ENCODE results near the gene PLCH1. TPM values are rescaled to one million over a fixed set of nuclear protein-coding genes. Genes with fewer than 3 reads are reported as not detected.
A peak's percentile ranks its signal among the peaks of the same experiment; 100 is the strongest.

PLCH1 gene
- total and polyA plus RNA-seq, 9 of the 15 experiments (the other 6 are each of a cell fraction or from before 2014, with no cell fraction given), result 0.17 to 0.62 (median 0.40) TPM

- TF ChIP-seq, protein P1, sequence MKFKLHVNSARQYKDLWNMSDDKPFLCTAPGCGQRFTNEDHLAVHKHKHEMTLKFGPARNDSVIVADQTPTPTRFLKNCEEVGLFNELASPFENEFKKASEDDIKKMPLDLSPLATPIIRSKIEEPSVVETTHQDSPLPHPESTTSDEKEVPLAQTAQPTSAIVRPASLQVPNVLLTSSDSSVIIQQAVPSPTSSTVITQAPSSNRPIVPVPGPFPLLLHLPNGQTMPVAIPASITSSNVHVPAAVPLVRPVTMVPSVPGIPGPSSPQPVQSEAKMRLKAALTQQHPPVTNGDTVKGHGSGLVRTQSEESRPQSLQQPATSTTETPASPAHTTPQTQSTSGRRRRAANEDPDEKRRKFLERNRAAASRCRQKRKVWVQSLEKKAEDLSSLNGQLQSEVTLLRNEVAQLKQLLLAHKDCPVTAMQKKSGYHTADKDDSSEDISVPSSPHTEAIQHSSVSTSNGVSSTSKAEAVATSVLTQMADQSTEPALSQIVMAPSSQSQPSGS (CRISPR knock-in tag; IDR thresholded peaks at IDR 0.05), result no peak
- TF ChIP-seq NFE2 (IDR thresholded peaks at IDR 0.05; ENCODE audit: low read depth) (peak; percentile 90), BACH1 (tag; IDR thresholded peaks at IDR 0.05) (peak; percentile 69; the same call in 1 of the 2 replicates), YBX1 (IDR thresholded peaks at IDR 0.05) (no peak), MAFK (IDR thresholded peaks at IDR 0.05; ENCODE audit: low read length) (peak; percentile 79), NFE2L1 (tag; IDR thresholded peaks at IDR 0.05; ENCODE audit: borderline replicate concordance, low read depth) (peak; percentile 79), CBFA2T2 (conservative IDR thresholded peaks at IDR 0.05) (no peak), DACH1 (IDR thresholded peaks at IDR 0.05; ENCODE audit: partially characterized antibody) (peak; percentile 8), TRIM24 (IDR thresholded peaks at IDR 0.05) (peak in 1 of 2 experiments; percentile 21; a peak in 1 of 4 replicates), ZNF431 (CRISPR knock-in tag; IDR thresholded peaks at IDR 0.05) (no peak), GTF2A2 (tag; IDR thresholded peaks at IDR 0.05) (no peak), MAFG (tag; conservative IDR thresholded peaks at IDR 0.05) (peak; percentile 94), ARID1B (IDR thresholded peaks at IDR 0.05) (peak; percentile 15; the same call in 1 of the 2 replicates), MTF1 (CRISPR knock-in tag; IDR thresholded peaks at IDR 0.05; ENCODE audit: borderline replicate concordance) (no peak), ZNF696 (CRISPR knock-in tag; conservative IDR thresholded peaks at IDR 0.05) (no peak), ZNF316 (IDR thresholded peaks at IDR 0.05) (peak; percentile 96)
- TF ChIP-seq, protein P2, sequence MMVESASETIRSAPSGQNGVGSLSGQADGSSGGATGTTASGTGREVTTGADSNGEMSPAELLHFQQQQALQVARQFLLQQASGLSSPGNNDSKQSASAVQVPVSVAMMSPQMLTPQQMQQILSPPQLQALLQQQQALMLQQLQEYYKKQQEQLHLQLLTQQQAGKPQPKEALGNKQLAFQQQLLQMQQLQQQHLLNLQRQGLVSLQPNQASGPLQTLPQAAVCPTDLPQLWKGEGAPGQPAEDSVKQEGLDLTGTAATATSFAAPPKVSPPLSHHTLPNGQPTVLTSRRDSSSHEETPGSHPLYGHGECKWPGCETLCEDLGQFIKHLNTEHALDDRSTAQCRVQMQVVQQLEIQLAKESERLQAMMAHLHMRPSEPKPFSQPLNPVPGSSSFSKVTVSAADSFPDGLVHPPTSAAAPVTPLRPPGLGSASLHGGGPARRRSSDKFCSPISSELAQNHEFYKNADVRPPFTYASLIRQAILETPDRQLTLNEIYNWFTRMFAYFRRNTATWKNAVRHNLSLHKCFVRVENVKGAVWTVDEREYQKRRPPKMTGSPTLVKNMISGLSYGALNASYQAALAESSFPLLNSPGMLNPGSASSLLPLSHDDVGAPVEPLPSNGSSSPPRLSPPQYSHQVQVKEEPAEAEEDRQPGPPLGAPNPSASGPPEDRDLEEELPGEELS (CRISPR knock-in tag; IDR thresholded peaks at IDR 0.05; ENCODE audit: borderline replicate concordance), result no peak
- TF ChIP-seq, protein P3, sequence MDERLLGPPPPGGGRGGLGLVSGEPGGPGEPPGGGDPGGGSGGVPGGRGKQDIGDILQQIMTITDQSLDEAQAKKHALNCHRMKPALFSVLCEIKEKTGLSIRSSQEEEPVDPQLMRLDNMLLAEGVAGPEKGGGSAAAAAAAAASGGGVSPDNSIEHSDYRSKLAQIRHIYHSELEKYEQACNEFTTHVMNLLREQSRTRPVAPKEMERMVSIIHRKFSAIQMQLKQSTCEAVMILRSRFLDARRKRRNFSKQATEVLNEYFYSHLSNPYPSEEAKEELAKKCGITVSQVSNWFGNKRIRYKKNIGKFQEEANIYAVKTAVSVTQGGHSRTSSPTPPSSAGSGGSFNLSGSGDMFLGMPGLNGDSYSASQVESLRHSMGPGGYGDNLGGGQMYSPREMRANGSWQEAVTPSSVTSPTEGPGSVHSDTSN (CRISPR knock-in tag; IDR thresholded peaks at IDR 0.05; ENCODE audit: low read depth), result no peak
- TF ChIP-seq, protein P3 (tag; conservative IDR thresholded peaks at IDR 0.05; ENCODE audit: low read depth), result no peak
Measured at GRCh38 chr3:155791190-155791589, 46.3 kb upstream of the PLCH1 start (continued).

Measured in K562 (cell line).